ENCODE results near the gene CTPS1. TPM values are rescaled to one million over a fixed set of nuclear protein-coding genes. Genes with fewer than 3 reads are reported as not detected.

The CTPS1 gene
- total RNA-seq, 1 experiment from 2014 or later: 73.4 TPM

GRCh38 chr1:40986328-40986783 lies 6.9 kb downstream of the CTPS1 start (continued):
- TF ChIP-seq ZSCAN18 (CRISPR knock-in tag; IDR thresholded peaks at IDR 0.05): no peak
- no peak for TF ChIP-seq ERG (CRISPR knock-in tag; IDR thresholded peaks at IDR 0.05)

GRCh38 chr1:40986956-40987355 lies 7.5 kb downstream of the CTPS1 start:
- no peaks in the 10 kb centered on the region for H3K9me3 Mint-ChIP-seq
- H3K27ac Mint-ChIP-seq: peak overlapping the region; percentile 35; the same call in 1 of the 2 replicates
- peaks cover 89% of the 10 kb centered on the region for H3K36me3 Mint-ChIP-seq
- no peak for ATAC-seq
- peaks cover 4% of the 10 kb centered on the region for H3K4me1 Mint-ChIP-seq
- no peak for DNase-seq (ENCODE audit: low spot score)
- ChIA-PET POLR2A (no interaction called here), CTCF (no interaction called here)
- H3K4me3 Mint-ChIP-seq: no peak overlapping the region
- H3K27me3 Mint-ChIP-seq (ENCODE audit: low read depth): no peaks in the 10 kb centered on the region
- TF ChIP-seq ERG (CRISPR knock-in tag; IDR thresholded peaks at IDR 0.05) (no peak), MLX (CRISPR knock-in tag; IDR thresholded peaks at IDR 0.05) (no peak), NR2C2 (CRISPR knock-in tag; IDR thresholded peaks at IDR 0.05) (no peak), ATF3 (CRISPR knock-in tag; conservative IDR thresholded peaks at IDR 0.05) (no peak), ZBTB21 (CRISPR knock-in tag; IDR thresholded peaks at IDR 0.05; ENCODE audit: borderline replicate concordance) (no peak), ZNF263 (CRISPR knock-in tag; IDR thresholded peaks at IDR 0.05; ENCODE audit: low read depth) (no peak), FOXK1 (CRISPR knock-in tag; IDR thresholded peaks at IDR 0.05) (no peak), JUN (CRISPR knock-in tag; IDR thresholded peaks at IDR 0.05) (no peak), ZSCAN18 (CRISPR knock-in tag; IDR thresholded peaks at IDR 0.05) (no peak), ELF4 (CRISPR knock-in tag; IDR thresholded peaks at IDR 0.05; ENCODE audit: low read depth) (no peak), SMAD4 (CRISPR knock-in tag; IDR thresholded peaks at IDR 0.05) (no peak)

GRCh38 chr1:40987439-40988276 lies 8.2 kb downstream of the CTPS1 start:
- Mint-ChIP-seq H3K9me3 (no peaks in the 10 kb centered on the region), H3K27me3 (ENCODE audit: low read depth) (no peaks in the 10 kb centered on the region), H3K36me3 (peaks cover 96% of the 10 kb centered on the region), H3K27ac (no peak overlapping the region), H3K4me3 (no peak overlapping the region), H3K4me1 (no peaks in the 10 kb centered on the region)
- no peak for ATAC-seq
- no peak for DNase-seq (ENCODE audit: low spot score)
- ChIA-PET CTCF (no interaction called here), POLR2A (no interaction called here)
- TF ChIP-seq ZNF232 (CRISPR knock-in tag; IDR thresholded peaks at IDR 0.05) (no peak), ZBTB21 (CRISPR knock-in tag; IDR thresholded peaks at IDR 0.05; ENCODE audit: borderline replicate concordance) (no peak), ATF3 (CRISPR knock-in tag; conservative IDR thresholded peaks at IDR 0.05) (no peak), AFF4 (CRISPR knock-in tag; IDR thresholded peaks at IDR 0.05; ENCODE audit: borderline replicate concordance) (no peak)
